ENCODE measurements around the gene DYRK3.

DNA sequence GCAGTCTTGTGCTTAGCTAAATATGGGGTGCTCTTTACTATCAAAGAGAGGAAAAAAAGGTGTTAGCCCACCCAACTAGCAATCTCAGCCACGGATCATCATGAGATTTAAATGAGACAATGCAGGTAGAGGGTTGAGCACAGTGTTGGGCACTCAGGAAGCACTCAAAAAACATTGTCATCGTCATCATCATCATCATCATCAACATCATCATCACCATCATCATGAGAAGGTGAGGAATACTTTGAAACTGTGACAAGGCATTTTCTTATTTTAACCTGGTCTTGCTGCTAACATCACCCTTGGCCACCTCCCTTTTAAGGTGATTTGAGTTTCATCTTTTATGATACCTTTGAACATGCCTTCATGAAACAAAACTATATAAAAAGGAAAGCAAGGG lies 46.0 kb downstream of the DYRK3 start:
- TF ChIP-seq, protein P1, sequence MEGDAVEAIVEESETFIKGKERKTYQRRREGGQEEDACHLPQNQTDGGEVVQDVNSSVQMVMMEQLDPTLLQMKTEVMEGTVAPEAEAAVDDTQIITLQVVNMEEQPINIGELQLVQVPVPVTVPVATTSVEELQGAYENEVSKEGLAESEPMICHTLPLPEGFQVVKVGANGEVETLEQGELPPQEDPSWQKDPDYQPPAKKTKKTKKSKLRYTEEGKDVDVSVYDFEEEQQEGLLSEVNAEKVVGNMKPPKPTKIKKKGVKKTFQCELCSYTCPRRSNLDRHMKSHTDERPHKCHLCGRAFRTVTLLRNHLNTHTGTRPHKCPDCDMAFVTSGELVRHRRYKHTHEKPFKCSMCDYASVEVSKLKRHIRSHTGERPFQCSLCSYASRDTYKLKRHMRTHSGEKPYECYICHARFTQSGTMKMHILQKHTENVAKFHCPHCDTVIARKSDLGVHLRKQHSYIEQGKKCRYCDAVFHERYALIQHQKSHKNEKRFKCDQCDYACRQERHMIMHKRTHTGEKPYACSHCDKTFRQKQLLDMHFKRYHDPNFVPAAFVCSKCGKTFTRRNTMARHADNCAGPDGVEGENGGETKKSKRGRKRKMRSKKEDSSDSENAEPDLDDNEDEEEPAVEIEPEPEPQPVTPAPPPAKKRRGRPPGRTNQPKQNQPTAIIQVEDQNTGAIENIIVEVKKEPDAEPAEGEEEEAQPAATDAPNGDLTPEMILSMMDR (IDR thresholded peaks at IDR 0.05; ENCODE audit: low read depth, low read length), result no peak
- TF ChIP-seq POLR2A (IDR thresholded peaks at IDR 0.05; ENCODE audit: extremely low read depth, insufficient read length), result no peak
- TF ChIP-seq MYC (IDR thresholded peaks at IDR 0.05; ENCODE audit: low read depth, low read length), result no peak

All from NB4 (cell line).